Measurements from ENCODE around the gene THBS3. TPM values are rescaled to one million over a fixed set of nuclear protein-coding genes. Genes with fewer than 3 reads are reported as not detected.
"Not testable (repeated sequence)": the region's sequence is repeated elsewhere in the genome, so short reads cannot be mapped to it uniquely, and the experiment has no call there.

Gene THBS3
- total and polyA plus RNA-seq, 2 donors (not counting 1 experiment from before 2014, with no cell fraction given) = 36.8 to 39.6 TPM

DNA sequence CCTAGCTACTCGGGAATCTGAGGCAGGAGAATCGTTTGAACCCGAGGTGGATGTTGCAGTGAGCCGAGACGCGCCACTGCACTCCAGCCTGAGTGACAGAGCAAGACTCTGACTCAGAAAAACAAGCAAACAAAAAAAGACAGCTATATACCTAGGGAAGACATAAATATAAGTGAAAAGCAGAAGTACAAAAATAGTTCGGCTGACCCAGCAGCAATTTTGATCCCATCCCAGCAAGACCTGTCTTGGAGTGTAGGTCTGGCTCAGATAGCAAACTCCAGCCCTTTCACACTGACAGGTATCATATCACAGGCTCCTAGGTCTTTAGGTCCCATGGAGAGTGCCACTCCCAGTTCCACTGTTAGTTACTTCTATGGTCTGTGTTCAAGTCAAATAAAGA is 15.3 kb upstream of the THBS3 start:
- no peak for TF ChIP-seq EZH2 (IDR thresholded peaks at IDR 0.05; ENCODE audit: low read length, missing control alignments)
- TF ChIP-seq, protein P1, sequence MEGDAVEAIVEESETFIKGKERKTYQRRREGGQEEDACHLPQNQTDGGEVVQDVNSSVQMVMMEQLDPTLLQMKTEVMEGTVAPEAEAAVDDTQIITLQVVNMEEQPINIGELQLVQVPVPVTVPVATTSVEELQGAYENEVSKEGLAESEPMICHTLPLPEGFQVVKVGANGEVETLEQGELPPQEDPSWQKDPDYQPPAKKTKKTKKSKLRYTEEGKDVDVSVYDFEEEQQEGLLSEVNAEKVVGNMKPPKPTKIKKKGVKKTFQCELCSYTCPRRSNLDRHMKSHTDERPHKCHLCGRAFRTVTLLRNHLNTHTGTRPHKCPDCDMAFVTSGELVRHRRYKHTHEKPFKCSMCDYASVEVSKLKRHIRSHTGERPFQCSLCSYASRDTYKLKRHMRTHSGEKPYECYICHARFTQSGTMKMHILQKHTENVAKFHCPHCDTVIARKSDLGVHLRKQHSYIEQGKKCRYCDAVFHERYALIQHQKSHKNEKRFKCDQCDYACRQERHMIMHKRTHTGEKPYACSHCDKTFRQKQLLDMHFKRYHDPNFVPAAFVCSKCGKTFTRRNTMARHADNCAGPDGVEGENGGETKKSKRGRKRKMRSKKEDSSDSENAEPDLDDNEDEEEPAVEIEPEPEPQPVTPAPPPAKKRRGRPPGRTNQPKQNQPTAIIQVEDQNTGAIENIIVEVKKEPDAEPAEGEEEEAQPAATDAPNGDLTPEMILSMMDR (conservative IDR thresholded peaks at IDR 0.05 in 1 of 2, IDR thresholded peaks at IDR 0.05 in 1 of 2; ENCODE audit: low read depth in 1 of 2, low read length in 2 of 2) = no peak
- H3K27ac ChIP-seq (ENCODE audit: insufficient read depth, low read length) = no peak overlapping the region
- no peak overlapping the region for H2AFZ ChIP-seq (ENCODE audit: low read length)
- H3K4me3 ChIP-seq (replicated peaks in 1 of 4; ENCODE audit: control extremely low read depth in 1 of 4, insufficient read depth in 1 of 4, low read depth in 3 of 4, low read length in 4 of 4) = no peak overlapping the region
- peaks cover 16% of the 10 kb centered on the region for H3K4me1 ChIP-seq (ENCODE audit: control insufficient read depth, extremely low read depth, insufficient read depth, low read length)
- no peaks in the 10 kb centered on the region for H4K20me1 ChIP-seq (ENCODE audit: control insufficient read depth, extremely low read depth, insufficient read depth, low read length)
- no peaks in the 10 kb centered on the region for H3K9me3 ChIP-seq (ENCODE audit: control insufficient read depth, insufficient read depth, low read depth, low read length)
- H3K36me3 ChIP-seq (ENCODE audit: control insufficient read depth, insufficient read depth, low read length) = no peaks in the 10 kb centered on the region
- H3K79me2 ChIP-seq (ENCODE audit: control insufficient read depth, insufficient read depth, low read length) = peaks cover 11% of the 10 kb centered on the region
- no peaks in the 10 kb centered on the region for H3K27me3 ChIP-seq (ENCODE audit: control insufficient read depth, insufficient read depth, low read length)
- DNase-seq (ENCODE audit: low read depth in 2 of 2) = no peak
- H3K4me2 ChIP-seq (ENCODE audit: extremely low read depth, insufficient read depth, low read length) = no peak overlapping the region
- H3K9ac ChIP-seq (ENCODE audit: insufficient read depth, low read length) = no peak overlapping the region

DNA sequence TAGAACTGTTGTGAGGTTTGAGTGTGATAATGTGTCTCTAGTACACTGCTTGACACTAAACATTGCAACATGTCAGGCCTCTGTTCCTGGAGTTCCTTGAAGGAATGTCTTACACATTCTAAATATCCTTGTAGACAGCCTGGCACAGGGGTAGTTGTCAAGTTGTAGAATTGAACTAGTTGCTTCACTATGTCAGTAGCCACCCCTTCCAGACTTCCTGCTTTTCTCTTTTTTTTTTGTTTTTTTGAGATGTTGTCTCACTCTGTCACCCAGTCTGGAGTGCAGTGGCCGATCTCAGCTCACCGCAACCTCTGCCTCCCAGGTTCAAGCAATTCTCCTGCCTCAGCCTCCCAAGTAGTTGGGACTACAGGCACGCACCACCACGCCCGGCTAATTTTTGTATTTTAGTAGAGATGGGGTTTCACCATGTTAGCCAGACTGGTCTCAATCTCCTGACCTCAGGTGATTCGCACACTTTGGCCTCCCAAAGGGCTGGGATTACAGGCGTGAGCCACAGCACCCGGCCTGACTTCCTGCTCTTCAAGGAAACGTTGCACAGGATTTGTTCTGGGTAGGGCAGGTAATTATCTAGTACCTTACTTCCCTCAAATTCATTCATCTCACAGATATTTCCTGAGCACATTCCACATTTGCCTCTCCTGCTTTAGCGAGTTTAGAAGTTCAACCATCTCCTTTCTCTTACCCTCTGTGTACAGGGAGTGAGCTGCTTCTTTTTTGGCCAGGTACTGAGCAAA is 12.7 kb upstream of the THBS3 start:
- not testable (repeated sequence) for H3K4me2 ChIP-seq (ENCODE audit: extremely low read depth, insufficient read depth, low read length); H4K20me1 ChIP-seq (ENCODE audit: control insufficient read depth, extremely low read depth, insufficient read depth, low read length); H3K9ac ChIP-seq (ENCODE audit: insufficient read depth, low read length); H3K9me3 ChIP-seq (ENCODE audit: control insufficient read depth, insufficient read depth, low read depth, low read length); H3K79me2 ChIP-seq (ENCODE audit: control insufficient read depth, insufficient read depth, low read length); H3K4me3 ChIP-seq (replicated peaks in 1 of 4; ENCODE audit: control extremely low read depth in 1 of 4, insufficient read depth in 1 of 4, low read depth in 3 of 4, low read length in 4 of 4); H3K4me1 ChIP-seq (ENCODE audit: control insufficient read depth, extremely low read depth, insufficient read depth, low read length); H3K27me3 ChIP-seq (ENCODE audit: control insufficient read depth, insufficient read depth, low read length); H2AFZ ChIP-seq (ENCODE audit: low read length); DNase-seq (ENCODE audit: low read depth in 2 of 2); H3K36me3 ChIP-seq (ENCODE audit: control insufficient read depth, insufficient read depth, low read length); H3K27ac ChIP-seq (ENCODE audit: insufficient read depth, low read length)

DNA sequence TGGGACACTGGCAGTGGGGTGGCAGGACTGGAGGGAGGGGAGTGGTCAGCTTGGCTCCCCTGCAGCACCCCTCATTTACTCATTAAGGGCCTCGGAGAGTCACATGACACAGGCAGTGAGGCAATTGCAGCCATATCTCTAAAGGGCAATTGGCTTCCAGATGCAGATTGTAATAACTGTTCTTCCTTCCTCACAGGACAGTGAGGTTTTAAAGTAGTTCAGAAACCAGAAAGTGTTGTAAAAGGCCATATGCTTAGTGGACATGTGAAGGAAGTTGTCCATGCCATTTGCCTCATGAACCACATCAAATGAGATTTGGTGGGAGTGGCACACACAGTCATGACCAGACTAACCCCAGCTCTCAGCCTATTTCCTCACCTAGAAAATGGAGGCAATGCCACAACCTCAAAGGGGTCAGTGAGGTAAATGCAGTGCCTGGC is 11.9 kb upstream of the THBS3 start:
- Histone ChIP-seq H3K9me3 (ENCODE audit: control insufficient read depth, insufficient read depth, low read depth, low read length) (no peaks in the 10 kb centered on the region), H2AFZ (ENCODE audit: low read length) (peak overlapping the region; percentile 30), H3K9ac (ENCODE audit: insufficient read depth, low read length) (no peak overlapping the region), H3K36me3 (ENCODE audit: control insufficient read depth, insufficient read depth, low read length) (no peaks in the 10 kb centered on the region), H3K27ac (ENCODE audit: insufficient read depth, low read length) (no peak overlapping the region), H3K4me1 (ENCODE audit: control insufficient read depth, extremely low read depth, insufficient read depth, low read length) (peaks cover 5% of the 10 kb centered on the region), H3K4me3 (replicated peaks in 1 of 4; ENCODE audit: control extremely low read depth in 1 of 4, insufficient read depth in 1 of 4, low read depth in 3 of 4, low read length in 4 of 4) (no peak overlapping the region), H3K4me2 (ENCODE audit: extremely low read depth, insufficient read depth, low read length) (no peak overlapping the region), H3K79me2 (ENCODE audit: control insufficient read depth, insufficient read depth, low read length) (no peaks in the 10 kb centered on the region), H4K20me1 (ENCODE audit: control insufficient read depth, extremely low read depth, insufficient read depth, low read length) (no peaks in the 10 kb centered on the region), H3K27me3 (ENCODE audit: control insufficient read depth, insufficient read depth, low read length) (no peaks in the 10 kb centered on the region)
- peak in 1 of 2 donors; percentile 20 for DNase-seq (ENCODE audit: low read depth in 2 of 2)
- TF ChIP-seq EZH2 (IDR thresholded peaks at IDR 0.05; ENCODE audit: low read length, missing control alignments) = no peak
- TF ChIP-seq, protein P1 (conservative IDR thresholded peaks at IDR 0.05 in 1 of 2, IDR thresholded peaks at IDR 0.05 in 1 of 2; ENCODE audit: low read depth in 1 of 2, low read length in 2 of 2) = no peak

Measured in fibroblast of lung (primary cell).